Esophagus squamous epithelium (tissue), 4 donors: ENCODE data around the gene SPNS3.

ENCODE experiments used
- POLR2A ChIP-seq, 4 donors: fragments of 450-650 bp; IDR thresholded peaks; one replicate each; pipeline ENCODE4 v1.6.1; 2017; ENCODE audit warnings: antibody characterized with exemption in 4 of 4, mild to moderate bottlenecking in 4 of 4, moderate library complexity in 3 of 4
- TF ChIP-seq, protein P1 (sequence below), 6 experiments: fragments of 450-650 bp in 4 of 6; fragments of 200-600 bp in 2 of 6; sonication (generic) in 2 of 6; IDR thresholded peaks; one replicate each; pipeline ENCODE4 v1.5.1; 2016 to 2019; ENCODE audit warnings: antibody characterized with exemption in 6 of 6, mild to moderate bottlenecking in 4 of 6, moderate library complexity in 4 of 6

DNA sequence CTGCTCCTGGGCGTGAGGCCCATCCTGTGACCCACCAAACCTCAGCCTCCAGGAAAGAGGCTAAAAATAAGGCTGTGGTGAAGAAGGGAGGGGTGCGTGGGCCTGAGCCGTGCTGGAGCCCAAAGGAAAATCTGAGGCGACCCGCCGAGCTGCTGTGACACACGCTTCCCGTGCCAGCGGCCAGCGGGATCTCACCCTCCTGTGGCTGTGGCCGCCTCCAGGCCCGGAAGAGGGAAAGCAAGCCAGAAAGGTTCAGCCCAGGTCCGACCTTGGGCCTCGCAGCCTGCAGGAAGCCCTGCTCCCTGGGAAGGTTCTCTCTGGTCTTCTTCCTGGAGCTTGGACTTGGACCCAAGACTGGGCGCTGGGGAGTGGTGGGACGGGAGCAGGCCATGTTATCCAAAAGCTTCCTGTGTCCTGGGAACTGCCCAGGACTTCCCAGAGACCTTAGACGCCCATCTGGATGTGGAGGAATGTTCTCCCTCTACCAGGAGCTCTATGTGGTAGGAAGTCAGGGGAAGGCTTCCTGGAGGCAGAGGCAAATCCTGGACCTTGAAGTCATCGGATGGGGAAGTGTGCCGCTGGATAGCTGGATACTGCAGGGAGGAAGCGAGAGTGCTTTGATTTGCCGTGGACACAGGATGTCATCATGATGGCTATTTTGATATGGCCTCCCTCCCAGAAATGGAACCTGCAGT is 76.3 kb downstream of the SPNS3 start:
- TF ChIP-seq, protein P1, sequence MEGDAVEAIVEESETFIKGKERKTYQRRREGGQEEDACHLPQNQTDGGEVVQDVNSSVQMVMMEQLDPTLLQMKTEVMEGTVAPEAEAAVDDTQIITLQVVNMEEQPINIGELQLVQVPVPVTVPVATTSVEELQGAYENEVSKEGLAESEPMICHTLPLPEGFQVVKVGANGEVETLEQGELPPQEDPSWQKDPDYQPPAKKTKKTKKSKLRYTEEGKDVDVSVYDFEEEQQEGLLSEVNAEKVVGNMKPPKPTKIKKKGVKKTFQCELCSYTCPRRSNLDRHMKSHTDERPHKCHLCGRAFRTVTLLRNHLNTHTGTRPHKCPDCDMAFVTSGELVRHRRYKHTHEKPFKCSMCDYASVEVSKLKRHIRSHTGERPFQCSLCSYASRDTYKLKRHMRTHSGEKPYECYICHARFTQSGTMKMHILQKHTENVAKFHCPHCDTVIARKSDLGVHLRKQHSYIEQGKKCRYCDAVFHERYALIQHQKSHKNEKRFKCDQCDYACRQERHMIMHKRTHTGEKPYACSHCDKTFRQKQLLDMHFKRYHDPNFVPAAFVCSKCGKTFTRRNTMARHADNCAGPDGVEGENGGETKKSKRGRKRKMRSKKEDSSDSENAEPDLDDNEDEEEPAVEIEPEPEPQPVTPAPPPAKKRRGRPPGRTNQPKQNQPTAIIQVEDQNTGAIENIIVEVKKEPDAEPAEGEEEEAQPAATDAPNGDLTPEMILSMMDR (IDR thresholded peaks at IDR 0.05) = no peak
- no peak for TF ChIP-seq POLR2A (IDR thresholded peaks at IDR 0.05)
